ENCODE measurements around the gene ALKBH5. TPM values are rescaled to one million over a fixed set of nuclear protein-coding genes. Genes with fewer than 3 reads are reported as not detected.

ALKBH5 gene
- total RNA-seq, 1 experiment from 2014 or later = 97.8 TPM

DNA sequence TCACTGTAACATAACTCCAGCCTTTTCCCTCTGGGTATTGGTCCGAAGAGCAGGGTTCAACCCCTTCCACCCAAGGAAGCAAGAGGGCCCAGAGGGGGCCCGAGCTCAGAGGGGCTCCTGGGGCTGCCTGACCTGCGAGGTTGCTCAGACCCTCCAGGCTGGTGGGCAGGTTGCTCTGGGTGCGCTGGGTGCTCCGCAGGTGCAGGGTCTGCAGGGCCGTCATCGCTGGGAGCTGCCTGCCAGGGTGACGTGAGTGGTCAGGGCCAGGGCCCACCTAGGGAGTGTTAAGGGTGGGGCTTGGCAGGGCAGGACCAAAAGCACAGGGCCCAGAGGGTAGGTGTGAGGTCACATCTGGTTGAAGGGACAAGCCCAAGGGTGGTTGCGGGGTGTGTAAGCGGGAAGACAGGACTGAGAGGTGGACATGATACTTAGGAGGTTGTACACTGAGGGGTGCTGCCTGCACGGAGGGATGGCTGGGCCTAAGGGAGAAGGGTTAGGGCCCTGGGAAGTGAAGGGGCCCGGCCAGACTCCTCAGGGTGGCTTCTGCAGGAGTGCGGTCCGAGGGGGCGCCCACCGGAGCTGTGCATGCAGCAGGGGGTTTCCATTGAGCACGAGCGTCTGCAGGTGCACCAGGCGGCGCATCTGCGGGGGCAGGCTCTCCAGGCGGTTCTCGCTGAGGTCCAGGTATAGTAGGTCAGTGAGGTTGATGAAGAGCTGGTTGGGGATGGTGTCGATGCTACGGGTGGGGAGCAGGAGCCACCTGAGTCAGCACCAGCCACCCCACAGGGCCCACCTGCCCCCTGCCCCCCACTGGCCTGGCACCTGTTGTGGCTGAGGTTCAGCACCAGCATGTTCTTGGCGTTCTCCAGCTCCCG lies 70.6 kb downstream of the ALKBH5 start:
- no peaks in the 10 kb centered on the region for H3K27me3 ChIP-seq (ENCODE audit: insufficient read depth, low read length)
- CTCF ChIA-PET = interaction anchor here (1.0 kb wide), 1 partner anchor 37 kb away, joined by 3 read pairs; no protein-coding TSS in a partner anchor

More for the DNA sequence above, 70.6 kb downstream of the ALKBH5 start:
- H3K9me2 ChIP-seq (ENCODE audit: insufficient read depth) = no peaks in the 10 kb centered on the region
- intact Hi-C loops (cut with micrococcal nuclease) = no loop called here
- H4K20me1 ChIP-seq (ENCODE audit: insufficient read depth) = no peaks in the 10 kb centered on the region
- peaks cover 15 to 40% of the 10 kb centered on the region in 2 experiments for H3K36me3 ChIP-seq (ENCODE audit: control insufficient read depth in 1 of 2, insufficient read depth in 2 of 2, low read length in 2 of 2)
- ATAC-seq (no peak), DNase-seq (ENCODE audit: low read depth, low spot score) (no peak)
- H3K27ac ChIP-seq (ENCODE audit: low read depth, low read length) = no peak overlapping the region
- peaks cover 37% of the 10 kb centered on the region for H3K79me2 ChIP-seq (ENCODE audit: insufficient read depth, low read length)
- POLR2A ChIA-PET = no interaction called here
- RAD21 ChIA-PET (ENCODE audit: low non-redundant PET in 1 of 2, low total read pairs in 2 of 2, uncharacterized antibody in 2 of 2, unreplicated experiment in 2 of 2) = no interaction called here
- no peaks in the 10 kb centered on the region for H3K9me3 ChIP-seq (ENCODE audit: control insufficient read depth in 1 of 2, insufficient read depth in 1 of 2, low read depth in 1 of 2, low read length in 2 of 2)
- no peak overlapping the region for H3K4me3 ChIP-seq (replicated peaks in 1 of 2; ENCODE audit: low read depth in 1 of 2, low read length in 2 of 2)
- peaks cover 13 to 19% of the 10 kb centered on the region in 2 experiments for H3K4me1 ChIP-seq (ENCODE audit: control insufficient read depth in 1 of 2, insufficient read depth in 2 of 2, low read length in 2 of 2)
- no peak overlapping the region for H2AFZ ChIP-seq (ENCODE audit: low read depth, low read length, poor library complexity, severe bottlenecking)
- no peak overlapping the region for H3K4me2 ChIP-seq (ENCODE audit: low read length)
- no peak overlapping the region for H3K9ac ChIP-seq (ENCODE audit: low read length)
- BruUV-seq (replicated peaks) = no TSS peak
- TF ChIP-seq EZH2phosphoT487 (IDR thresholded peaks at IDR 0.05; ENCODE audit: borderline replicate concordance) (no peak), POLR2A (IDR thresholded peaks at IDR 0.05; ENCODE audit: borderline replicate concordance, extremely low read depth, insufficient read depth, insufficient read length) (no peak), YY1 (IDR thresholded peaks at IDR 0.05; ENCODE audit: extremely low read depth, insufficient replicate concordance, low read depth, low read length) (no peak), RAD21 (IDR thresholded peaks at IDR 0.05; ENCODE audit: low read depth) (no peak), CEBPB (IDR thresholded peaks at IDR 0.05; ENCODE audit: low read depth) (no peak), ELF1 (IDR thresholded peaks at IDR 0.05; ENCODE audit: borderline replicate concordance, low read depth) (no peak), TCF7L2 (IDR thresholded peaks at IDR 0.05; ENCODE audit: borderline replicate concordance, extremely low read depth, insufficient read depth, insufficient read length) (no peak), FOSL1 (IDR thresholded peaks at IDR 0.05; ENCODE audit: low read depth) (no peak)
- TF ChIP-seq, protein P1, sequence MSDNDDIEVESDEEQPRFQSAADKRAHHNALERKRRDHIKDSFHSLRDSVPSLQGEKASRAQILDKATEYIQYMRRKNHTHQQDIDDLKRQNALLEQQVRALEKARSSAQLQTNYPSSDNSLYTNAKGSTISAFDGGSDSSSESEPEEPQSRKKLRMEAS (IDR thresholded peaks at IDR 0.05) = no peak
- TF ChIP-seq, protein P2, sequence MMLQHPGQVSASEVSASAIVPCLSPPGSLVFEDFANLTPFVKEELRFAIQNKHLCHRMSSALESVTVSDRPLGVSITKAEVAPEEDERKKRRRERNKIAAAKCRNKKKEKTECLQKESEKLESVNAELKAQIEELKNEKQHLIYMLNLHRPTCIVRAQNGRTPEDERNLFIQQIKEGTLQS (IDR thresholded peaks at IDR 0.05) = no peak
- TF ChIP-seq, protein P3, sequence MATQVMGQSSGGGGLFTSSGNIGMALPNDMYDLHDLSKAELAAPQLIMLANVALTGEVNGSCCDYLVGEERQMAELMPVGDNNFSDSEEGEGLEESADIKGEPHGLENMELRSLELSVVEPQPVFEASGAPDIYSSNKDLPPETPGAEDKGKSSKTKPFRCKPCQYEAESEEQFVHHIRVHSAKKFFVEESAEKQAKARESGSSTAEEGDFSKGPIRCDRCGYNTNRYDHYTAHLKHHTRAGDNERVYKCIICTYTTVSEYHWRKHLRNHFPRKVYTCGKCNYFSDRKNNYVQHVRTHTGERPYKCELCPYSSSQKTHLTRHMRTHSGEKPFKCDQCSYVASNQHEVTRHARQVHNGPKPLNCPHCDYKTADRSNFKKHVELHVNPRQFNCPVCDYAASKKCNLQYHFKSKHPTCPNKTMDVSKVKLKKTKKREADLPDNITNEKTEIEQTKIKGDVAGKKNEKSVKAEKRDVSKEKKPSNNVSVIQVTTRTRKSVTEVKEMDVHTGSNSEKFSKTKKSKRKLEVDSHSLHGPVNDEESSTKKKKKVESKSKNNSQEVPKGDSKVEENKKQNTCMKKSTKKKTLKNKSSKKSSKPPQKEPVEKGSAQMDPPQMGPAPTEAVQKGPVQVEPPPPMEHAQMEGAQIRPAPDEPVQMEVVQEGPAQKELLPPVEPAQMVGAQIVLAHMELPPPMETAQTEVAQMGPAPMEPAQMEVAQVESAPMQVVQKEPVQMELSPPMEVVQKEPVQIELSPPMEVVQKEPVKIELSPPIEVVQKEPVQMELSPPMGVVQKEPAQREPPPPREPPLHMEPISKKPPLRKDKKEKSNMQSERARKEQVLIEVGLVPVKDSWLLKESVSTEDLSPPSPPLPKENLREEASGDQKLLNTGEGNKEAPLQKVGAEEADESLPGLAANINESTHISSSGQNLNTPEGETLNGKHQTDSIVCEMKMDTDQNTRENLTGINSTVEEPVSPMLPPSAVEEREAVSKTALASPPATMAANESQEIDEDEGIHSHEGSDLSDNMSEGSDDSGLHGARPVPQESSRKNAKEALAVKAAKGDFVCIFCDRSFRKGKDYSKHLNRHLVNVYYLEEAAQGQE (IDR thresholded peaks at IDR 0.05; ENCODE audit: low read depth) = no peak
